ENCODE data around the gene ERMN. TPM values are rescaled to one million over a fixed set of nuclear protein-coding genes. Genes with fewer than 3 reads are reported as not detected.

ERMN gene
- total RNA-seq, 4 donors from 2014 or later, result 0.14 to 0.64 TPM; not detected in 2

DNA sequence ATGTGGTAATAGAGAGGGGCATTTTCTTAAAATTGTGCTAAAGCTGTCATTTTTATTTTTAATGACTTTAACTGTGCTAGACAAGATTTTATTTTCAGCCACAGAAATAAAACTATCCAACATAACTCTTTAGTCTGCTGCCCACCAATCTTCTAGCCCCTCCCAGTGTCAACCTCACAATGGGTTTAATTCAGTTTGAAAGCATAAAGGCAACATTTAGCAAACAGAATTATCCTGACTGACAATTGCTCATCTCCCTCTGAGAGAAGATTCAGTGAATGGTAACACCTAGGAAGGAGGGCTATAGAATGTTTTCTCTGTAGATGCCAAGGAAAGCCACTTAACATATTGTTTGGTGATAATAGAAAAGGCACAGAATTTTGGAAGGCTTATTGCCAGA, 5.2 kb downstream of the ERMN start:
- no peaks in the 10 kb centered on the region for H3K4me1 ChIP-seq
- in situ Hi-C loops (cut with MboI; ENCODE audit: low pct_ligation_motif_present in 1 of 4, low pct_unique_long_range_greater_than_20kb in 1 of 4, low sequenced_read_pairs in 3 of 4) (loop anchor here in 2 of 4 donors (25.0 kb wide), 2 partner anchors 442 to 692 kb away; no protein-coding TSS in a partner anchor), intact Hi-C loops (cut with DNase I; ENCODE audit: low total_unique reads) (no loop called here)
- H3K27me3 ChIP-seq, result no peaks in the 10 kb centered on the region
- no peaks in the 10 kb centered on the region for H3K36me3 ChIP-seq
- no peak overlapping the region for H3K4me3 ChIP-seq
- H3K9me3 ChIP-seq, result no peaks in the 10 kb centered on the region
- DNase-seq, result no peak
- no peak overlapping the region for H3K27ac ChIP-seq
- TF ChIP-seq EP300 (IDR thresholded peaks at IDR 0.05; ENCODE audit: low read depth), result no peak
- no peak for TF ChIP-seq POLR2A (IDR thresholded peaks at IDR 0.05)
- TF ChIP-seq POLR2AphosphoS5 (IDR thresholded peaks at IDR 0.05), result no peak
- TF ChIP-seq, protein P1, sequence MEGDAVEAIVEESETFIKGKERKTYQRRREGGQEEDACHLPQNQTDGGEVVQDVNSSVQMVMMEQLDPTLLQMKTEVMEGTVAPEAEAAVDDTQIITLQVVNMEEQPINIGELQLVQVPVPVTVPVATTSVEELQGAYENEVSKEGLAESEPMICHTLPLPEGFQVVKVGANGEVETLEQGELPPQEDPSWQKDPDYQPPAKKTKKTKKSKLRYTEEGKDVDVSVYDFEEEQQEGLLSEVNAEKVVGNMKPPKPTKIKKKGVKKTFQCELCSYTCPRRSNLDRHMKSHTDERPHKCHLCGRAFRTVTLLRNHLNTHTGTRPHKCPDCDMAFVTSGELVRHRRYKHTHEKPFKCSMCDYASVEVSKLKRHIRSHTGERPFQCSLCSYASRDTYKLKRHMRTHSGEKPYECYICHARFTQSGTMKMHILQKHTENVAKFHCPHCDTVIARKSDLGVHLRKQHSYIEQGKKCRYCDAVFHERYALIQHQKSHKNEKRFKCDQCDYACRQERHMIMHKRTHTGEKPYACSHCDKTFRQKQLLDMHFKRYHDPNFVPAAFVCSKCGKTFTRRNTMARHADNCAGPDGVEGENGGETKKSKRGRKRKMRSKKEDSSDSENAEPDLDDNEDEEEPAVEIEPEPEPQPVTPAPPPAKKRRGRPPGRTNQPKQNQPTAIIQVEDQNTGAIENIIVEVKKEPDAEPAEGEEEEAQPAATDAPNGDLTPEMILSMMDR (IDR thresholded peaks at IDR 0.05), result no peak

DNA sequence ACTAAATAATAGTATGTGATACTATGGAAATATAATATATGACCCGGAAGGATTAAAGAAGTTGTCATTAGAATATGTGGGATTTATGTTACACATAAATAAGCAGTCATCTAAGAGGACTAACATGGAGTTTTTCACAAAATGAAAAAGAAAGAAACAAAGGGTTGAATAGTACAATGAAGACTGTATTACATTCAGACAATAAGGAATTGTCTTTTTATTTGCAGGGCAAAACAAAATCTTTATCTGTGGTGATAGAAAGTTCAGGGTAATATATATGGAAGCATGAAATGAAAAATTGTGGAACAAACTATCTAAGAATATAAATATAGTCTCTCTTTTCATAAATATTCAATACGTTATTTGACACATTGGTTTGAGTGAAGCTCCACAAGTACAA, 5.8 kb downstream of the ERMN start:
- Histone ChIP-seq H3K27me3 (no peaks in the 10 kb centered on the region), H3K27ac (no peak overlapping the region), H3K4me1 (no peaks in the 10 kb centered on the region), H3K36me3 (no peaks in the 10 kb centered on the region), H3K4me3 (no peak overlapping the region), H3K9me3 (no peaks in the 10 kb centered on the region)
- intact Hi-C loops (cut with DNase I; ENCODE audit: low total_unique reads) (no loop called here), in situ Hi-C loops (cut with MboI; ENCODE audit: low pct_ligation_motif_present in 1 of 4, low pct_unique_long_range_greater_than_20kb in 1 of 4, low sequenced_read_pairs in 3 of 4) (loop anchor here in 2 of 4 donors (25.0 kb wide), 2 partner anchors 443 to 693 kb away; no protein-coding TSS in a partner anchor)
- DNase-seq, result no peak
- 87 to 90% methylated on average over 2 of the region's 2 CpGs for WGBS, 2 donors (ENCODE audit: low coverage in 1 of 2)
- TF ChIP-seq, protein P1 (IDR thresholded peaks at IDR 0.05), result no peak
- no peak for TF ChIP-seq EP300 (IDR thresholded peaks at IDR 0.05; ENCODE audit: low read depth)
- no peak for TF ChIP-seq POLR2AphosphoS5 (IDR thresholded peaks at IDR 0.05)
- TF ChIP-seq POLR2A (IDR thresholded peaks at IDR 0.05), result no peak

DNA sequence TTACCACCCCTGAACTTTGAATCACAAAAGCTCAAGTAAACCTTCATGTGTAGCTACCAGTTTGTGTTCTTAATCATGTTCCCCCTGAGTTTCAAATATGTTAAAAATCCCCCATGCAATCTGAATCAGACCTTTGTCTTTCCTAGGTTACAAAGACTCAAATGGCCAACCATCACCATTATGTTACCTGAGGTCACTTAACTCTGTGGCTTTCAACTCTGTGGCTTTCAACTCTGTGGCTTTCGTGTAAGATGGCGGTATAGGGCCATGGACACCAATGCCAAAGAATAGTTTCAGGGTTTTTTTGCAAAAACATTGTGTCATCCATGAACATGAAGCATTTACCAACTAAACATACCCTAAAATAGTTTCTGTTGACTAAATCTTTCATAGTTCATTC, 6.7 kb downstream of the ERMN start:
- Histone ChIP-seq H3K36me3 (no peaks in the 10 kb centered on the region), H3K27ac (no peak overlapping the region), H3K27me3 (no peaks in the 10 kb centered on the region), H3K4me1 (no peaks in the 10 kb centered on the region), H3K4me3 (no peak overlapping the region), H3K9me3 (no peaks in the 10 kb centered on the region)
- 98 to 100% methylated on average over 2 of the region's 2 CpGs for WGBS, 2 donors (ENCODE audit: low coverage in 1 of 2)
- no peak for DNase-seq
- TF ChIP-seq EP300 (IDR thresholded peaks at IDR 0.05; ENCODE audit: low read depth) (no peak), POLR2A (IDR thresholded peaks at IDR 0.05) (no peak), POLR2AphosphoS5 (IDR thresholded peaks at IDR 0.05) (no peak)
- TF ChIP-seq, protein P1 (IDR thresholded peaks at IDR 0.05), result no peak
- intact Hi-C loops (cut with DNase I; ENCODE audit: low total_unique reads) (no loop called here), in situ Hi-C loops (cut with MboI; ENCODE audit: low pct_ligation_motif_present in 1 of 4, low pct_unique_long_range_greater_than_20kb in 1 of 4, low sequenced_read_pairs in 3 of 4) (loop anchor here in 2 of 4 donors (25.0 kb wide), 2 partner anchors 443 to 693 kb away; no protein-coding TSS in a partner anchor)

DNA sequence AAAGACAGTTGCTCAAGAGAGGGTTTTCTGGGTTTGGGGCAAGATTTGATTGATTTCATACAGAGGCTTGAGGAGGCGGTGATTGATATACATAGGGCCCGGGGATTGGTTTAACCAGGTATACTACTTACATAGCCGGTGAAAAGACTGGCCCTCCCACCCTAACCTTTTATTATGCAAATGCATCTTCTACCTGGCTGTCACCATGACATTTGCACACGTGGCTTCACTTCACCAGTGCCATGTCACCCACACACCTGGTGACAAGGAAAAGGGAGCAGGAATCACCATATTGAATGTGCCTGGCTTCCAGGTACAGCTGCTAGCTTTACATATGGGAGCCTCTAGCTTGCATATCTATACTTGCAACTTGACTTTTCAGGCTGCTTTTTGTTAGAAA, 9.7 kb downstream of the ERMN start:
- Histone ChIP-seq H3K27ac (no peak overlapping the region), H3K4me3 (no peak overlapping the region), H3K4me1 (no peaks in the 10 kb centered on the region), H3K9me3 (no peaks in the 10 kb centered on the region), H3K27me3 (no peaks in the 10 kb centered on the region), H3K36me3 (no peaks in the 10 kb centered on the region)
- in situ Hi-C loops (cut with MboI; ENCODE audit: low pct_ligation_motif_present in 1 of 4, low pct_unique_long_range_greater_than_20kb in 1 of 4, low sequenced_read_pairs in 3 of 4) (loop anchor here in 2 of 4 donors (25.0 kb wide), 2 partner anchors 446 to 696 kb away; no protein-coding TSS in a partner anchor), intact Hi-C loops (cut with DNase I; ENCODE audit: low total_unique reads) (no loop called here)
- no peak for DNase-seq
- 86 to 100% methylated on average over 2 to 4 of the region's 4 CpGs for WGBS, 2 donors (ENCODE audit: low coverage in 1 of 2)
- TF ChIP-seq, protein P1 (IDR thresholded peaks at IDR 0.05), result no peak
- TF ChIP-seq POLR2AphosphoS5 (IDR thresholded peaks at IDR 0.05), result no peak
- TF ChIP-seq POLR2A (IDR thresholded peaks at IDR 0.05), result no peak
- no peak for TF ChIP-seq EP300 (IDR thresholded peaks at IDR 0.05; ENCODE audit: low read depth)
